PFSK-1 (cell line): ENCODE results near the gene CEP128.

ENCODE experiments used
- POLR2AphosphoS5 ChIP-seq: IDR thresholded peaks from 2 replicates; pipeline ENCODE4 v1.6.1; 2012; ENCODE audit warnings: low read depth, mild to moderate bottlenecking, control low read depth, low read length, moderate library complexity
- REST ChIP-seq, 2 experiments: IDR thresholded peaks; 2 replicates each; pipeline versions ENCODE4 v1.6.1 to v1.8.0; 2011 to 2012; ENCODE audit warnings: low read depth in 2 of 2, low read length in 2 of 2, control low read depth in 1 of 2, inconsistent platforms in 1 of 2, mild to moderate bottlenecking in 1 of 2, moderate library complexity in 1 of 2; ENCODE audit not compliant: insufficient read depth in 1 of 2

GRCh38 chr14:80570930-80571298 is 370.6 kb downstream of the CEP128 start:
- TF ChIP-seq POLR2AphosphoS5 (no peak), REST (IDR thresholded peaks at IDR 0.05; ENCODE audit: insufficient read depth in 1 of 2, low read depth in 2 of 2, low read length in 2 of 2) (no peak)
